Measurements from ENCODE around the gene SDCCAG8. TPM values are rescaled to one million over a fixed set of nuclear protein-coding genes. Genes with fewer than 3 reads are reported as not detected.

Gene SDCCAG8
- total RNA-seq, 4 donors from 2014 or later, result 17.5 to 37.6 (median 21.7) TPM

- no peaks in the 10 kb centered on the region for H3K9me3 ChIP-seq
- intact Hi-C loops (cut with DNase I), result no loop called here
- WGBS, 2 donors, result 40 to 41% methylated on average over 4 of the region's 4 CpGs
- no peak for TF ChIP-seq POLR2A (IDR thresholded peaks at IDR 0.05)
- TF ChIP-seq, protein P1, sequence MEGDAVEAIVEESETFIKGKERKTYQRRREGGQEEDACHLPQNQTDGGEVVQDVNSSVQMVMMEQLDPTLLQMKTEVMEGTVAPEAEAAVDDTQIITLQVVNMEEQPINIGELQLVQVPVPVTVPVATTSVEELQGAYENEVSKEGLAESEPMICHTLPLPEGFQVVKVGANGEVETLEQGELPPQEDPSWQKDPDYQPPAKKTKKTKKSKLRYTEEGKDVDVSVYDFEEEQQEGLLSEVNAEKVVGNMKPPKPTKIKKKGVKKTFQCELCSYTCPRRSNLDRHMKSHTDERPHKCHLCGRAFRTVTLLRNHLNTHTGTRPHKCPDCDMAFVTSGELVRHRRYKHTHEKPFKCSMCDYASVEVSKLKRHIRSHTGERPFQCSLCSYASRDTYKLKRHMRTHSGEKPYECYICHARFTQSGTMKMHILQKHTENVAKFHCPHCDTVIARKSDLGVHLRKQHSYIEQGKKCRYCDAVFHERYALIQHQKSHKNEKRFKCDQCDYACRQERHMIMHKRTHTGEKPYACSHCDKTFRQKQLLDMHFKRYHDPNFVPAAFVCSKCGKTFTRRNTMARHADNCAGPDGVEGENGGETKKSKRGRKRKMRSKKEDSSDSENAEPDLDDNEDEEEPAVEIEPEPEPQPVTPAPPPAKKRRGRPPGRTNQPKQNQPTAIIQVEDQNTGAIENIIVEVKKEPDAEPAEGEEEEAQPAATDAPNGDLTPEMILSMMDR (IDR thresholded peaks at IDR 0.05), result no peak
- peaks cover 8 to 59% (median 16%) of the 10 kb centered on the region in 3 donors for H3K4me1 ChIP-seq
- no peaks in the 10 kb centered on the region for H3K36me3 ChIP-seq
- H3K27ac ChIP-seq, result no peak overlapping the region
- no peak overlapping the region for H3K4me3 ChIP-seq
- no peaks in the 10 kb centered on the region for H3K27me3 ChIP-seq
- DNase-seq, result no peak
These were observed 4.5 kb downstream of the SDCCAG8 start for GRCh38 chr1:243260221-243260880.

DNA sequence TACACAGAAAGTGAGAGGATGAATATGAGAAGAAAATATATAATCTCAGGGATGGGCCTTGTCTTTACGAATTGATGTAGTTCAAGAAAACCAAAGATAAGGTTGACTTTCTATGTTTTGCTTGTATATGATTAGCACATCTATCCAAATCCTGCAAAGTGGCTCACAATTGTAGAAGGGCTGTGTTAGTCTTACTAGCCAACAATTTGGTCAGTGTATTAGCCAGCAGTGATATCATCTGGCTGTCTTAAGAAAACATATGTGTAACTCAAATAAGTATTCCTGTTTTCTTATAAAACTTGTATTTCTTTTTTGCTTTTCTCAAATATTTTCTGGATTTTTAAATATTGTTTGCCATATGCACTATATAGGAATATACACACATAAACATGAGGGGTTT lies 5.5 kb downstream of the SDCCAG8 start:
- Histone ChIP-seq H3K27ac (no peak overlapping the region), H3K9me3 (no peaks in the 10 kb centered on the region), H3K36me3 (no peaks in the 10 kb centered on the region), H3K4me1 (peaks cover 8 to 61% (median 16%) of the 10 kb centered on the region in 3 donors), H3K4me3 (no peak overlapping the region), H3K27me3 (no peaks in the 10 kb centered on the region)
- 88 to 95% methylated on average over 1 of the region's 1 CpG for WGBS, 2 donors
- DNase-seq, result no peak
- TF ChIP-seq POLR2A (IDR thresholded peaks at IDR 0.05), result no peak
- TF ChIP-seq, protein P1 (IDR thresholded peaks at IDR 0.05), result no peak
- intact Hi-C loops (cut with DNase I), result no loop called here

DNA sequence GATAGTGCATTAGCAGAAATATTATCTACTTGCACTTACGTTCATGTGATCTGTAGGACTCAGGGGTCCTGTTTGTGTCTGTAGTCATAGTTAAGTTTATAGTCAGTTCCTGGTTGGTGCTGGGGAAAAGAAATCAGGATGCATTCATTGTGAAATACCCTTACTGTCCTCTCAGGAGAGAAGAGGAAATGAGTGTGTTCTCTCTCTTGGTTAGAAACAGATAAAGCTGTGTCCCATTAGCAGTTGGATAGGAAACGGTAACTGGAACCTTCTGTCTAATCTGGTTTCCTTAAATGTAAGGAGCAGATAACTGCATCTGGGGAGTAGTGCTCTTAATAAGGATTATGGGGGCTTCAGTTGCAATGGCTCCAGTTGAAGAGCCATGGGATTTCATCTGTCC lies 8.9 kb downstream of the SDCCAG8 start:
- 51 to 60% methylated on average over 2 of the region's 2 CpGs for WGBS, 2 donors
- Histone ChIP-seq H3K9me3 (no peaks in the 10 kb centered on the region), H3K27ac (peak overlapping the region in 2 of 4 donors; percentile 44 to 62), H3K4me1 (peaks cover 0 to 53% (median 14%) of the 10 kb centered on the region in 3 donors), H3K27me3 (no peaks in the 10 kb centered on the region), H3K36me3 (peaks cover 0 to under 1% (median 0%) of the 10 kb centered on the region in 3 donors), H3K4me3 (no peak overlapping the region)
- no peak for TF ChIP-seq POLR2A (IDR thresholded peaks at IDR 0.05)
- TF ChIP-seq, protein P1 (IDR thresholded peaks at IDR 0.05), result no peak
- no peak for DNase-seq
- intact Hi-C loops (cut with DNase I), result no loop called here

DNA sequence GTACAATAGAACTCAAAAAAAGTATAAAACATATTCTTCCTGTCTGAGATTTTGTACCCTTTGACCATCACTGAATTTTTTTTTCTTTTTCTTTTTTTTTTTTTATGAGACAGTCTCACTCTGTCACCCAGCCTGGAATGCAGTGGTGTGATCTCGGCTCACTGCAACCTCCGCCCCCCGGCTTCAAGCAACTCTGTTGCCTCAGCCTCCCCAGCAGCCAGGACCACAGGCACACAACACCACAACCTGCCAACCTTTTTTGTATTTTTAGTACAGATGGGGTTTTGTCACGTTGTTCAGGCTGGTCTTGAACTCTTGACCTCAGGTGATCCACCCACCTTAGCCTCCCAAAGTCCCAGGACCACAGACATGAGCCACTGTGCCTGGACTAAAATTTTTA lies 10.4 kb downstream of the SDCCAG8 start:
- no peaks in the 10 kb centered on the region for H3K9me3 ChIP-seq
- H3K27me3 ChIP-seq, result no peaks in the 10 kb centered on the region
- H3K36me3 ChIP-seq, result peaks cover 0 to 14% (median 0%) of the 10 kb centered on the region in 3 donors
- intact Hi-C loops (cut with DNase I), result no loop called here
- no peak for DNase-seq
- no peak overlapping the region for H3K4me3 ChIP-seq
- H3K4me1 ChIP-seq, result peaks cover 0 to 41% (median 7%) of the 10 kb centered on the region in 3 donors
- H3K27ac ChIP-seq, result no peak overlapping the region
- WGBS, 2 donors, result 63 to 90% methylated on average over 3 to 4 of the region's 4 CpGs
- TF ChIP-seq POLR2A (IDR thresholded peaks at IDR 0.05), result no peak
- TF ChIP-seq, protein P1 (IDR thresholded peaks at IDR 0.05), result no peak

DNA sequence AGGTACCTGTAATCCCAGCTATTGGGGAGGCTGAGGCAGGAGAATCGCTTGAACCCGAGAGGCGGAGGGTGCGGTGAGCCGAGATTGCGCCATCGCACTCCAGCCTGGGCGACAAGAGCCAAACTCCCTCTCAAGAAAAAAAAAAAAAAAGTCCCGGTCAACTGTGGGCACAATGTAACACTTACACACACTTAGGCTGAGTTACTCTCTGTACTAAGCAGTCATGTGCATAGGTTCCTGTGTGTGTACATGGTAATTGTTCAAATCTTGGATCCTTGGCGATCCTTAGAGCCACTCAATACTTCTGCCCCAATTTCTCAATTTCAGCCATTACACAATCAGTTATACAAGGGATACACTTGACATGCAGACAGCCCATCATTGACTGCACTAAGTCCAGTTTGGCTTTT lies 11.6 kb downstream of the SDCCAG8 start:
- Histone ChIP-seq H3K4me1 (peaks cover 0 to 41% (median 7%) of the 10 kb centered on the region in 3 donors), H3K27ac (peak overlapping the region in 1 of 4 donors; percentile 15), H3K4me3 (no peak overlapping the region), H3K36me3 (peaks cover 0 to 26% (median 0%) of the 10 kb centered on the region in 3 donors), H3K27me3 (no peaks in the 10 kb centered on the region), H3K9me3 (no peaks in the 10 kb centered on the region)
- DNase-seq, result no peak
- WGBS, 2 donors, result 82 to 89% methylated on average over 10 of the region's 10 CpGs
- intact Hi-C loops (cut with DNase I), result no loop called here
- TF ChIP-seq, protein P1 (IDR thresholded peaks at IDR 0.05), result no peak
- TF ChIP-seq POLR2A (IDR thresholded peaks at IDR 0.05), result no peak

Data from esophagus squamous epithelium (tissue), 5 donors.